HG03097 (cell line): ENCODE results near the gene OR8D2.
"Not testable (repeated sequence)": the region's sequence is repeated elsewhere in the genome, so short reads cannot be mapped to it uniquely, and the experiment has no call there.

ENCODE experiments used
- ATAC-seq: cut with Tn5 transposase; IDR thresholded peaks from one replicate; pipeline ENCODE4 v1.9.1; 2021; ENCODE audit not compliant: unreplicated experiment, low FRiP score

The OR8D2 gene

GRCh38 chr11:124294687-124295086 is 25.3 kb downstream of the OR8D2 start:
- ATAC-seq = no peak

- ATAC-seq = no peak
Observed at GRCh38 chr11:124285610-124286344, 34.2 kb downstream of the OR8D2 start.

GRCh38 chr11:124278261-124278660 is 41.7 kb downstream of the OR8D2 start:
- ATAC-seq = no peak

GRCh38 chr11:124277804-124278203 is 42.2 kb downstream of the OR8D2 start:
- ATAC-seq = no peak

GRCh38 chr11:124277207-124277606 is 42.8 kb downstream of the OR8D2 start:
- no peak for ATAC-seq

- ATAC-seq = no peak
Observed at GRCh38 chr11:124276081-124276480, 43.9 kb downstream of the OR8D2 start.

- no peak for ATAC-seq
Observed at GRCh38 chr11:124274000-124274399, 46.0 kb downstream of the OR8D2 start.

- not testable (repeated sequence) for ATAC-seq
Observed at GRCh38 chr11:124270886-124271285, 49.1 kb downstream of the OR8D2 start.
